Panc1 (cell line): Measurements from ENCODE around the gene LIPA. TPM values are rescaled to one million over a fixed set of nuclear protein-coding genes. Genes with fewer than 3 reads are reported as not detected.

Experiments used
- ATAC-seq: fragments of 200-7000 bp; cut with Tn5 transposase; 2 replicates; pipeline ENCODE4 v1.9.1; 2020; ENCODE audit warnings: mild to moderate bottlenecking, moderate library complexity
- BruUV-seq: library from RNA; stranded (reverse); fragments of 400-500 nt; replicated peaks from 2 replicates; lab custom pipeline; 2021; lab: Mats Ljungman, UMichigan
- CTCF ChIA-PET: fragments of 300-600 bp; sonication (Branson Sonifier 250); formaldehyde crosslinking; loops from one replicate; lab custom pipeline; 2022; ENCODE audit warnings: antibody characterized with exemption; lab: Charles Lee
- POLR2A ChIA-PET: fragments of 300-600 bp; sonication (Branson Sonifier 250); formaldehyde crosslinking; loops from one replicate; lab custom pipeline; 2022; ENCODE audit warnings: antibody characterized with exemption; lab: Charles Lee
- DNase-seq: peaks from one replicate; pipeline ENCODE4 v3.0.0-alpha.2; 2010; ENCODE audit warnings: low read depth, low spot score
- H3K27ac ChIP-seq: 2 replicates; pipeline ENCODE4 v1.5.1; 2011; ENCODE audit warnings: mild to moderate bottlenecking, low read length, inconsistent platforms
- H3K27me3 ChIP-seq: fragments of 200-500 bp; sonication (Bioruptor generic); 2 replicates; pipeline ENCODE4 v1.6.0; 2014; ENCODE audit warnings: low read length, inconsistent platforms; ENCODE audit not compliant: control insufficient read depth, insufficient read depth
- H3K36me3 ChIP-seq: fragments of 200-500 bp; sonication (Bioruptor generic); 2 replicates; pipeline ENCODE4 v1.5.1; 2014; ENCODE audit warnings: inconsistent platforms, mild to moderate bottlenecking, low read length, moderate library complexity; ENCODE audit not compliant: control insufficient read depth, insufficient read depth
- H3K4me1 ChIP-seq: 2 replicates; pipeline ENCODE4 v1.5.1; 2011; ENCODE audit warnings: inconsistent platforms, mild to moderate bottlenecking, low read length, moderate library complexity; ENCODE audit not compliant: control insufficient read depth, insufficient read depth
- H3K4me3 ChIP-seq, 2 experiments: 2 replicates each; pipeline ENCODE4 v1.5.1; 2011 to 2012; ENCODE audit warnings: low read depth in 2 of 2, low read length in 2 of 2, mild to moderate bottlenecking in 2 of 2, inconsistent platforms in 1 of 2, moderate library complexity in 1 of 2
- H3K9me3 ChIP-seq: fragments of 200-500 bp; sonication (Bioruptor generic); 2 replicates; pipeline ENCODE4 v1.5.1; 2014; ENCODE audit warnings: low read depth, mild to moderate bottlenecking, inconsistent platforms, low read length, moderate library complexity; ENCODE audit not compliant: control insufficient read depth, insufficient read depth
- POLR2AphosphoS5 ChIP-seq: IDR thresholded peaks from 2 replicates; pipeline ENCODE4 v1.6.1; 2012; ENCODE audit warnings: mild to moderate bottlenecking, low read depth, low read length, moderate library complexity
- SIN3A ChIP-seq: IDR thresholded peaks from 2 replicates; pipeline ENCODE4 v1.6.1; 2012; ENCODE audit warnings: low read depth, mild to moderate bottlenecking, low read length, moderate library complexity, borderline replicate concordance; ENCODE audit not compliant: insufficient read depth
- TCF7L2 ChIP-seq: IDR thresholded peaks from 2 replicates; pipeline ENCODE4 v1.6.1; 2011; ENCODE audit warnings: mild to moderate bottlenecking, low read depth, low read length, inconsistent platforms
- in situ Hi-C: cut with HindIII; loops from 2 replicates; pipeline ENCODE4 v1.10.0; 2016; ENCODE audit warnings: low sequenced_read_pairs, low pct_unique_long_range_greater_than_20kb
- intact Hi-C: fragments of 100-400 bp; cut with micrococcal nuclease; formaldehyde crosslinking; loops from one replicate; pipeline ENCODE4 v1.10.0; 2022; ENCODE audit not compliant: unreplicated experiment
- total RNA-seq: library from RNA; stranded (reverse); gene quantifications from one replicate; pipeline ENCODE4 v1.2.1, GENCODE V29; 2021; ENCODE audit not compliant: unreplicated experiment
- TF ChIP-seq, protein P1 (sequence below): fragments of 450-650 bp; IDR thresholded peaks from 2 replicates; pipeline ENCODE4 v1.5.1; 2017; ENCODE audit warnings: mild to moderate bottlenecking
- TF ChIP-seq, protein P2 (sequence below), 2 experiments: IDR thresholded peaks; 2 replicates each; pipeline ENCODE4 v1.6.1; 2011 to 2012; ENCODE audit warnings: low read depth in 2 of 2, control low read depth in 1 of 2, low read length in 1 of 2, mild to moderate bottlenecking in 1 of 2, moderate library complexity in 1 of 2; ENCODE audit not compliant: insufficient read depth in 1 of 2

Gene LIPA
- total RNA-seq, 1 experiment from 2014 or later, result 172 TPM

DNA sequence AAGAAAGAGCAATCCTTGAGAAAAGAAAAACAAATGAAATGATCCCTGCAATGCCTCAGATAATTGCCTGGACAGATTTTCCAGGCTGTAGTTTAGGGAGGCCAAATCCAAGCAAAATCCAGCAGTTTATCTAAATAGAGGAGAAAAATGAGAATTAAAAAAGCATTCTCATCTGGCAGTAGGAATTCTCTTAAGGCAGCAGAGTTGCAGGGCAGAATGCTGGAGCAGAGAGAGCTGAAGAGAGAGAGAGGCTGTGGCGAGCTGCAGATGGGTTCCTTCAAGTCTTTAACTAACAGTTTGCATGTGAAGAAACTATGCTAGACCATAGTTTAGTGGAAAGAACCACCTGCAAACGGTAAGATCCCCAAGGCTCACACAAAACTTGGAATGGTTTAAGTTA is 6.0 kb upstream of the LIPA start:
- peaks cover 23% of the 10 kb centered on the region for H3K4me1 ChIP-seq
- intact Hi-C loops (no loop called here), in situ Hi-C loops (no loop called here)
- ChIA-PET POLR2A (no interaction called here), CTCF (no interaction called here)
- H3K36me3 ChIP-seq, result no peaks in the 10 kb centered on the region
- no peaks in the 10 kb centered on the region for H3K27me3 ChIP-seq
- TF ChIP-seq SIN3A, result no peak
- TF ChIP-seq, protein P1, sequence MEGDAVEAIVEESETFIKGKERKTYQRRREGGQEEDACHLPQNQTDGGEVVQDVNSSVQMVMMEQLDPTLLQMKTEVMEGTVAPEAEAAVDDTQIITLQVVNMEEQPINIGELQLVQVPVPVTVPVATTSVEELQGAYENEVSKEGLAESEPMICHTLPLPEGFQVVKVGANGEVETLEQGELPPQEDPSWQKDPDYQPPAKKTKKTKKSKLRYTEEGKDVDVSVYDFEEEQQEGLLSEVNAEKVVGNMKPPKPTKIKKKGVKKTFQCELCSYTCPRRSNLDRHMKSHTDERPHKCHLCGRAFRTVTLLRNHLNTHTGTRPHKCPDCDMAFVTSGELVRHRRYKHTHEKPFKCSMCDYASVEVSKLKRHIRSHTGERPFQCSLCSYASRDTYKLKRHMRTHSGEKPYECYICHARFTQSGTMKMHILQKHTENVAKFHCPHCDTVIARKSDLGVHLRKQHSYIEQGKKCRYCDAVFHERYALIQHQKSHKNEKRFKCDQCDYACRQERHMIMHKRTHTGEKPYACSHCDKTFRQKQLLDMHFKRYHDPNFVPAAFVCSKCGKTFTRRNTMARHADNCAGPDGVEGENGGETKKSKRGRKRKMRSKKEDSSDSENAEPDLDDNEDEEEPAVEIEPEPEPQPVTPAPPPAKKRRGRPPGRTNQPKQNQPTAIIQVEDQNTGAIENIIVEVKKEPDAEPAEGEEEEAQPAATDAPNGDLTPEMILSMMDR, result no peak
- no peak overlapping the region for H3K27ac ChIP-seq
- BruUV-seq, result no TSS peak
- no peak for DNase-seq
- no peak overlapping the region for H3K4me3 ChIP-seq
- H3K9me3 ChIP-seq, result peaks cover 7% of the 10 kb centered on the region; the same call in 1 of the 2 replicates
- no peak for ATAC-seq

DNA sequence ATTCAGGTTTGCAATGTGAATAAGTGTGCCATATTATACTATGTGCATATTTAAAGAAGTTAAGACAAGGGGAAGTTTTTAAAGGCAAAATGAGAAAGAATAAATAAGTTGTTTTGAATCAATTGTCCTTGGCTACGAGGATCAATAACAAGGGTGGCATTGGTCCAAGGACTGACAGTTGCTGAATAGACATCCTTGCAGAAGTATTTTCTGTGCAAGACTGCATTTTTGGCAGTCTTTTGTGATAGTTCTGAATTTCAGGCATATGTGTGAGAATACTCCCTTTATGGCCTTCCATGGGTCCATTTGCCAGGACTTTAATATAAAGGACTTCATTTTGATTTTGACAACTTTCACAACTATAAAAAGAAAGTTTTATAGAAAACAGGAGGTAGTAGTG is 5.4 kb upstream of the LIPA start:
- ChIA-PET POLR2A (no interaction called here), CTCF (no interaction called here)
- Histone ChIP-seq H3K9me3 (peaks cover 7% of the 10 kb centered on the region; the same call in 1 of the 2 replicates), H3K4me3 (no peak overlapping the region), H3K36me3 (no peaks in the 10 kb centered on the region), H3K27me3 (no peaks in the 10 kb centered on the region), H3K27ac (0 out of 2 replicates have a peak overlapping the region, but pooled peaks have one; percentile 19), H3K4me1 (peaks cover 17% of the 10 kb centered on the region)
- BruUV-seq, result no TSS peak
- TF ChIP-seq POLR2AphosphoS5, result no peak
- no peak for TF ChIP-seq TCF7L2
- TF ChIP-seq, protein P1, result no peak
- no peak for TF ChIP-seq SIN3A
- TF ChIP-seq, protein P2, sequence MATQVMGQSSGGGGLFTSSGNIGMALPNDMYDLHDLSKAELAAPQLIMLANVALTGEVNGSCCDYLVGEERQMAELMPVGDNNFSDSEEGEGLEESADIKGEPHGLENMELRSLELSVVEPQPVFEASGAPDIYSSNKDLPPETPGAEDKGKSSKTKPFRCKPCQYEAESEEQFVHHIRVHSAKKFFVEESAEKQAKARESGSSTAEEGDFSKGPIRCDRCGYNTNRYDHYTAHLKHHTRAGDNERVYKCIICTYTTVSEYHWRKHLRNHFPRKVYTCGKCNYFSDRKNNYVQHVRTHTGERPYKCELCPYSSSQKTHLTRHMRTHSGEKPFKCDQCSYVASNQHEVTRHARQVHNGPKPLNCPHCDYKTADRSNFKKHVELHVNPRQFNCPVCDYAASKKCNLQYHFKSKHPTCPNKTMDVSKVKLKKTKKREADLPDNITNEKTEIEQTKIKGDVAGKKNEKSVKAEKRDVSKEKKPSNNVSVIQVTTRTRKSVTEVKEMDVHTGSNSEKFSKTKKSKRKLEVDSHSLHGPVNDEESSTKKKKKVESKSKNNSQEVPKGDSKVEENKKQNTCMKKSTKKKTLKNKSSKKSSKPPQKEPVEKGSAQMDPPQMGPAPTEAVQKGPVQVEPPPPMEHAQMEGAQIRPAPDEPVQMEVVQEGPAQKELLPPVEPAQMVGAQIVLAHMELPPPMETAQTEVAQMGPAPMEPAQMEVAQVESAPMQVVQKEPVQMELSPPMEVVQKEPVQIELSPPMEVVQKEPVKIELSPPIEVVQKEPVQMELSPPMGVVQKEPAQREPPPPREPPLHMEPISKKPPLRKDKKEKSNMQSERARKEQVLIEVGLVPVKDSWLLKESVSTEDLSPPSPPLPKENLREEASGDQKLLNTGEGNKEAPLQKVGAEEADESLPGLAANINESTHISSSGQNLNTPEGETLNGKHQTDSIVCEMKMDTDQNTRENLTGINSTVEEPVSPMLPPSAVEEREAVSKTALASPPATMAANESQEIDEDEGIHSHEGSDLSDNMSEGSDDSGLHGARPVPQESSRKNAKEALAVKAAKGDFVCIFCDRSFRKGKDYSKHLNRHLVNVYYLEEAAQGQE (IDR thresholded peaks at IDR 0.05; ENCODE audit: insufficient read depth in 1 of 2, low read depth in 2 of 2, low read length in 1 of 2), result no peak
- in situ Hi-C loops, result no loop called here
- ATAC-seq, result no peak
- intact Hi-C loops, result no loop called here
- DNase-seq, result no peak
